DMS79 treated with DMSO at 0.1 percent for 48 hours (cell line): Measurements from ENCODE around the gene SMIM41.
"Not testable (repeated sequence)": the region's sequence is repeated elsewhere in the genome, so short reads cannot be mapped to it uniquely, and the experiment has no call there.

Experiments used
- DNase-seq: peaks from one replicate; lab custom pipeline; 2025; lab: John Stamatoyannopoulos, UW

Gene SMIM41

GRCh38 chr12:52085682-52086180 lies 6.2 kb downstream of the SMIM41 start:
- no peak for DNase-seq

GRCh38 chr12:52086366-52086765 lies 6.9 kb downstream of the SMIM41 start:
- no peak for DNase-seq

GRCh38 chr12:52086944-52087835 lies 7.7 kb downstream of the SMIM41 start:
- DNase-seq = no peak

DNA sequence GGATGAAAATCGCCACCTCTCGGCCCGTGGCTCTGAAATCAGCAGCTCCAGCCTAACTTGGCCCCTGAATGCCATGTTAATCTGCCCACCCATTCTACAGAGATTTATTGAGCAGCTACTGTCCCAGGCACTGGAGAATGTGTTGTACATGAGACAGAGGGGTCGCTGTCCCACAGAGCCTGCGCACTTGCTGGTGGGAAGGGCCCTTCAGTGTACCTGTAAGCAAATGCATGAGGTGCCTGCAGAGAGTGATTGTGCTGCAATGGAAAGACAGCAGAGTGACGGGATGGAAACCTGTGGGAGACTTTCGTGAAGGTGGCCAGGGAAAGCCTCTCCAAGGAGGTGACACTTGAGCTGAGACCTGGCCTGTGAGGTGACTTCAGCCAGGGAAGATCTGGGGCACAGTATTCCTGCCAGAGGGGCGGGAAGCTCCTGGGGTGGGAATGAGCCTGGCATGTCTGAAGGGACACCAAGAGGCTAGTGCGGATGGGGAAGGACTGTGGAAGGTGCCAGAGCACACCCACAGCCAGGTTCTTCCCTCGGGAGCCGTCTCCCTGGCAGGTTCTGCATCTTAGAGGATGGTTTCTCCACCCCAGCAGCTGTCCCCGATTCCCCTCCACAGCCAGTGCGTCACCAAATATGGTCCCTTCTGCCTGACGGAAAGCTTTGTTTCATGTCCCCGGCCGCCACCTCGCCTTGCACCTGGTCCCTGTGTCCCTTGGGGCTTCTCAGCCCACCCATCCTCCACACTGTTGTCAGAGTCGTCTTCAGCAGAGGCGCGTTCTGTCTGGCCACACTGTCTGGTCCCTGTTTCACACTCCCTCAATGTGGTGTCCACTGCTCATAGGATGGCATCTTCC lies 8.7 kb downstream of the SMIM41 start:
- DNase-seq = no peak

DNA sequence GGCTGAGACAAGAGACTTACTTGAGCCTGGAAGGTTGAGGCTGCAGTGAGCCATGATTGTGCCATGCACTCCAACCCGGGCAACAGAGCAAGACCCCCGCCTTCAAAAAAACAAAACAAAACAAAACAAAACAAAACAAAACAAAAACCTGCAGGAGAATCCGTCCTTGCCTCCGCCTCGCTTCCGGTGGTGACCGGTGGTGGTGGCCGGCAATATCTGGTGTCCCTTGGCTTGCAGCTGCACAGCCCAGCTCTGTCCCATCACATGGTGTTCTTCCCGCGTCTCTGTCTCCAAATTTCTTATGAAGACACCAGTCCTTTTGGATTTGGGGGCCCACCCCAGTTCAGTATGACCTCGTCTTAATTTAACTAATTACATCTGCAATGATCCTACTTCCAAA lies 10.0 kb downstream of the SMIM41 start:
- DNase-seq = no peak

- peak; percentile 63 for DNase-seq
Measured at GRCh38 chr12:52090291-52090690, 10.8 kb downstream of the SMIM41 start.

DNA sequence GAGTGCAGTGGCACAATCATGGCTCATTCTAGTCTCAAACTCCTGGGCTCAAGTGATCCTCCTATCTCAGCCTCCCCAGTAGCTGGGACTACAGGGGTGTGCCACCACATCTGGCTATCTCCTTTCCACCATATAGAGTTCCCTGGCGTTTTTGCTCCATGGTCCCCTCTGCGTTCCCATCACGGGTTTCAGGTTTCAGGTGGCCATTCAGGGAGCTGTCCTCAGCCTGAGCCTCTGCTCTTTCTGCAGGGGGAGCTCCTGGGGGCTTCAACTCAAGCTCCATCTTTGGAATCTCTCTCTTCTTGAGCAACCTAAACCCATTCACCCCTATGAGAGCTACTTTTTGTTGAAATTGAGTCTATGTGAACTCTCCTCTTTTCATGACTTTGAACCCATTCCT lies 11.6 kb downstream of the SMIM41 start:
- no peak for DNase-seq

DNA sequence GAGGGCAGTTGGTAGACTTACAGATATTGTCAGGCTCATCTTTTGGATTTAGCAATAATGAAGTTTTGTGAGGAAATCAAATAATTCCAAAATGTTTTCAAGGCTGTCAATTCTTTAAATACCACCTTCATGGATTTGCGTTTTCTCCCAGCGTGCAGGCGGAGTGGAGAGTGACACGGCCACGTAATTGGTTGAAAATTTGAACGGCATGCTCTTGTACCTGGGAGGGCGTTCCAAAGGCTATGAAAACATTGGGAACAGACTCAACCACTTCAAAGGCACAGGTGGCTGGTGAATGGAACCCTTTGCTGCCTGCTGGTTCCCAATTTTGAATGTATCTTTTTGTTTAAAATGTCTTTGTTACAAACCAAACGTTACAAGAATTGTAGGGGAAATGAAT lies 12.4 kb downstream of the SMIM41 start:
- DNase-seq = no peak

DNA sequence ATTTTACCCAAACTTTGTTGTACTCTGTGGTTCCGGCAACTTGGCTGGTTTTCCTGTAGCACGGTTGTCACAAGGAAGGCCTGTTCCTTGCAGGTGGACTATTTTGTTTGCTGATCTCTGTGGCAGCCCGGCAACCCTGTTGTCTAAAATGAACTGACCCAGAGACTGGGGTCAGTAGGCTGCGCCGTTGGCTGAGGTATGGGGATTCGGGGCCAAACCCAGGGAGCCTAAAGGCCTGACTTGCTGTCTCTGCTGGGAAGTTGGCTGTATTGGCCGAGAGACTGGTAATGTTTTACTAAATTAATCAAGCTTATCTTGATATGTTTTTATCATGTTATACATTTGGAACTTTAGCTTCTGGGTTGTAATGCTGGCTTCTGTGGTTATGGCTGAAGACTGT lies 13.8 kb downstream of the SMIM41 start:
- no peak for DNase-seq

DNA sequence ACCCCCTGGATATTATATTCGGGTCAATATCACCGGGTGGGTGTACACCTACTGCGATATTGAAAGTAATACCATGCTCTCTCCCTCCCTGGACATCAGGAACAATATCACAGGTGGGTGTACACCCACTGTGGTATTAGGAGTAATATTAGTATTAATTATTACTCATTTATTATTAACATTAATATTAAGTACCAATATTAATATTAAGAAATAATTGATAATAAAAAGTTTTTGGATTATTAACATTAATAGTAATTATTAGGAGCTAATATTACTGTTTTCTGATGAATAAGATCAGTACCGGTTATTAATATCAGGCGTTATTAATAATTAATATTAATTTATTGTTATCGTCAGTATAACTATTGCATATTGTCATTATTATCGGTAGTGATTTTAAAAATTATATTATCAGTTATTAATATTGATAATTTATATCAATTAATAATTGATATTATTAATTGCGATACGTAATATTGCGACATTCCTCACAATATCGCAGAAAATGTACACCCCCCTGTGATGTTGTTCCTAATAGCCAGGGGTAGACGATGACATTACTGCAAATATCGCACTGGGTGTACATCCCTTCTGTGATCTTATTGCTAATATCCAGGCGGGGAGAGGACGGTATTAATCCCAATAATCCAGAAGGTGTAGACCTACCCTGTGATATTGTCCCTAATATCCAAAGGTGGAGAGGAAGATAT lies 17.0 kb downstream of the SMIM41 start:
- DNase-seq = no peak

- no peak for DNase-seq
Measured at GRCh38 chr12:52097045-52097666, 17.7 kb downstream of the SMIM41 start.

DNA sequence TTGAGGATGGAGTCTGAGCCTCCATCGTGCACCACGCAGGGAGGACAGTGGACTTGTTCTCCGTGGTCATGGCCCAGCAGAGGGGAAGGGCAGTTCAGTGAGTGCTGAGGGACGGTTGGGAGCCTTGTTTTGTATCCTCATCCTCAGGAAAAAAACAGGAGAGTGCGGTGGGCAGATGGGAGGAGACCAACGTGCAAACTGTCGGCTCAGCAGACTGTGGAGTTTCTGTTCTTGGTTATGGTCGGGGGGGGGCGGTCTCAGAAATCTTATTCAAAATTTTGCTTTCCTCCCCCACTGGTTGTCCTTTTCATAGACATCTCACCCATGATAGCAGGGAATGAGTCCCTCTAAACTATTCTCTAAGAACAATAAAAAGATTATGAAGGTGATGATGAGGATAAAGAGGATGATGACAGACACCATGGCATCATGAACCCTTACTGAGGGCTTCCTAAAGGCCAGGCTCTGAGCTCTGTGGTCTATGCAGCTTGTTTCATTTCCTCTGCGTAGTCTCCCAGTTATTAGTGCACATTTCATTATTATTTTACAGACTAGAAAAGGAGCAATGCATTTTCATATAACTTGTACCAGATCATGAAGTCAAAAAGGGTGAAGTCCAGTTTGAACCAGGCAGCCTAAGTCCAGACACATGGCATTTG lies 25.1 kb downstream of the SMIM41 start:
- not testable (repeated sequence) for DNase-seq

DNA sequence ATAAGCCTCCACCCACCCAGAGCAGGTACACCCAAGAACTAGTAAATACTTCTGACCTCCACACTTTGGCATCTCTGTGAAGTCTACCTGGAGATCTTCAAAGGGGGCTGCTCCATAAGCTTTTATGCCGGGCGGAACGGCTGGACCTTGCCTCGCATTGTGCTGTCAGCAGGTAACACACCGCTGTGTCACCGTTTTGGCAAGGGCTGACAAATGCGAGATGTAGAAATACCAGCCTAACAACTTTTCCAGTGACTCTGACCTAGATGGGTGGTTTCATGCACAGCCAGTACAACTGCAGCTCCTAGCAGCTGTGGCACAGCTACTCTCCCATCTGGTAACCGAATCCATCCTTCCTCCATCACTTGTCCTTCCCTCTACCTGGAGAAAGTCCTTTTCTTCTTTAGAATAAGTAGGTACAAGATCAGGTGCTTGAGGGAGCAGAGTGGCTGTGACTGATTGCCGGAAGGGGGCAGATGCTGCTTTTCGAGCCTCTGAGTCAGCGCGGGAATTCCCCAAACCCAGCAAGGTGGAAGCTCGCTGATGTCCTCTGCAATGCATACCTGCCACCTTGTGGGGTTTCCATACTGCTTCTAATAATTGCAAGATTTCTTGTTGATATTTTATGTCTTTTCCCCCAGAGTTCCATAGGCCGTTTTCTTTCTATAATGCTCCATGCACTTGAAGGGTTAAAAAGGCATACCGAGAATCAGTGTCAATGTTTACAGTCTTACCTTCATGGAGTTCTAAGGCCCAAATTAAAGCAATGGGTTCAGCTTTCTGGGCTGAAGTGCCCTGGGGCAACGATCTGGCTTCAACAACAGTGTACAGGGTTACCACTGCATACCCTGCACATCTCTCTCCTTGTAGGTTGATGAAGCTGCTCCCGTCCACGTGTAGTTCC lies 37.0 kb downstream of the SMIM41 start:
- peak; percentile 48 for DNase-seq

- peak; percentile 12 for DNase-seq
Measured at GRCh38 chr12:52117806-52118475, 38.4 kb downstream of the SMIM41 start.

- peak; percentile 51 for DNase-seq
Measured at GRCh38 chr12:52119398-52120254, 40.1 kb downstream of the SMIM41 start.

- DNase-seq = no peak
Measured at GRCh38 chr12:52120951-52121823, 41.7 kb downstream of the SMIM41 start.

DNA sequence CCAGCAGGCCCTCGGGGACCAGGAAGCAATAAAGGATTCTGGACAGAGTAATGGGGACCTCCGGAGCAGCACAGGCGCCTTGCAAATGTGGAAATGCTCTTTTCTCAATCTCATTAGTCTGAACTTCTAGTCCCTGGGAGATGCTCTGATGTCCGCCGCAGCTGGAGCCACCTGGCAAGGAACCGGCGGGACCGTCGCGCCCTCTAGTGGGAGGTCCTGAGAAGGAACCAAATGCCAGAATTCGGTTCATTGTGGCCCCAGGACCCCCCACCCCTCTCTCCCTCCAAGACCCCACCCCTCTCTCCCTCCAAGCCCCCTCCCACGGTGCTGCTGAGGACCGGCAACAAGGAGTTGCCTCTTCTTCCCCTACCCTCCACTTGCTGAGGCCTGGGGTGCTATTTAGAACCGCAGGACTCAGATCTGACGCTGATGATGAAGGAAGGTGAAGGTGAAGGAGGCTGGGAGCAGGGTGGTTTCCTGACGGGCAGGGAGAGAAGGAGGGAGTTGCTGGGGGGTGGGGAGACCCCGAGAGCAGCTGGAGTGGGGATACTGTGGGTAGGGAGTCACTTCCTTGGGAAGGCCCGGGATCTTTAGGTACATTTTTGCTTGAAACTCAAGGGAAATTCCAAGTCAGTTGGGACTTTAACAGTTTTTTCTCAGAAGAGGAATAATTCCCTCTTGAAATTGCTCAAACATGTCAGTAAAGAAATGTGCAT lies 42.5 kb downstream of the SMIM41 start:
- no peak for DNase-seq
